T-helper 2 cell treated with Interferon-gamma antibody and Interleukin-4, amounts not matched to agents 100 ng/mL and 5 ng/mL, for 36 hours (primary cell): ENCODE measurements around the gene SDF2L1. TPM values are rescaled to one million over a fixed set of nuclear protein-coding genes. Genes with fewer than 3 reads are reported as not detected.
"Not testable (repeated sequence)": the region's sequence is repeated elsewhere in the genome, so short reads cannot be mapped to it uniquely, and the experiment has no call there.

ENCODE experiments used
- intact Hi-C: fragments of 100-400 bp; cut with micrococcal nuclease; formaldehyde crosslinking; loops from one replicate; pipeline ENCODE4 v1.15.1; 2023
- total RNA-seq: library from RNA; stranded (reverse); gene quantifications from 2 replicates; pipeline ENCODE4 v1.2.3, GENCODE V29; 2022

Gene SDF2L1
- 109 and 114 TPM in 2 replicates for total RNA-seq

GRCh38 chr22:21641789-21642583 is at the start of gene SDF2L1:
SDF2L1 (plus strand) TSS chr22:21642302; CDS start chr22:21642337, 35 bp downstream.
- intact Hi-C loops, result loop anchor here (1.0 to 10.0 kb wide), 5 partner anchors 9 to 637 kb away; partner anchors contain the start of genes THAP7, YDJC and YPEL1

GRCh38 chr22:21592422-21592821 is 49.7 kb upstream of the SDF2L1 start:
- intact Hi-C loops, result no loop called here

GRCh38 chr22:21593406-21594232 is 48.5 kb upstream of the SDF2L1 start:
- intact Hi-C loops, result no loop called here

- intact Hi-C loops, result no loop called here
These were observed 47.1 kb upstream of the SDF2L1 start for GRCh38 chr22:21594865-21595452.

- intact Hi-C loops, result not testable (repeated sequence)
These were observed 45.6 kb upstream of the SDF2L1 start for GRCh38 chr22:21596356-21597135.

- intact Hi-C loops, result no loop called here
These were observed 43.8 kb upstream of the SDF2L1 start for GRCh38 chr22:21598302-21598701.

- intact Hi-C loops, result no loop called here
These were observed 42.8 kb upstream of the SDF2L1 start for GRCh38 chr22:21599053-21599893.

GRCh38 chr22:21602579-21602978 is 39.5 kb upstream of the SDF2L1 start:
- intact Hi-C loops, result no loop called here

- intact Hi-C loops, result no loop called here
These were observed 38.1 kb upstream of the SDF2L1 start for GRCh38 chr22:21603973-21604372.

- intact Hi-C loops, result no loop called here
These were observed 36.1 kb upstream of the SDF2L1 start for GRCh38 chr22:21605887-21606564.

- intact Hi-C loops, result no loop called here
These were observed 35.3 kb upstream of the SDF2L1 start for GRCh38 chr22:21606775-21607174.

- intact Hi-C loops, result not testable (repeated sequence)
These were observed 32.4 kb upstream of the SDF2L1 start for GRCh38 chr22:21609556-21610157.

GRCh38 chr22:21611210-21611977 is 30.7 kb upstream of the SDF2L1 start:
- intact Hi-C loops, result no loop called here

GRCh38 chr22:21612858-21613257 is 29.2 kb upstream of the SDF2L1 start:
- intact Hi-C loops, result no loop called here

GRCh38 chr22:21613553-21614233 is 28.4 kb upstream of the SDF2L1 start:
- intact Hi-C loops, result no loop called here

- intact Hi-C loops, result no loop called here
These were observed 26.4 kb upstream of the SDF2L1 start for GRCh38 chr22:21615731-21616130.

- intact Hi-C loops, result not testable (repeated sequence)
These were observed 24.8 kb upstream of the SDF2L1 start for GRCh38 chr22:21617337-21617736.

GRCh38 chr22:21621025-21621424 is 21.1 kb upstream of the SDF2L1 start:
- intact Hi-C loops, result no loop called here
